Activated CD4-positive, alpha-beta T cell treated with anti-CD3 and anti-CD28 coated beads, Interleukin-2, amount 50 U/mL, for 24 hours (primary cell): ENCODE results near the gene CYP8B1.
A peak's percentile ranks its signal among the peaks of the same experiment; 100 is the strongest.
"Not testable (repeated sequence)": the region's sequence is repeated elsewhere in the genome, so short reads cannot be mapped to it uniquely, and the experiment has no call there.

Experiments
- DNase-seq, 2 donors: peaks; one replicate each; pipeline ENCODE4 v3.0.0-alpha.2; 2020; ENCODE audit warnings: low read depth in 1 of 2, low spot score in 1 of 2

CYP8B1 gene

DNA sequence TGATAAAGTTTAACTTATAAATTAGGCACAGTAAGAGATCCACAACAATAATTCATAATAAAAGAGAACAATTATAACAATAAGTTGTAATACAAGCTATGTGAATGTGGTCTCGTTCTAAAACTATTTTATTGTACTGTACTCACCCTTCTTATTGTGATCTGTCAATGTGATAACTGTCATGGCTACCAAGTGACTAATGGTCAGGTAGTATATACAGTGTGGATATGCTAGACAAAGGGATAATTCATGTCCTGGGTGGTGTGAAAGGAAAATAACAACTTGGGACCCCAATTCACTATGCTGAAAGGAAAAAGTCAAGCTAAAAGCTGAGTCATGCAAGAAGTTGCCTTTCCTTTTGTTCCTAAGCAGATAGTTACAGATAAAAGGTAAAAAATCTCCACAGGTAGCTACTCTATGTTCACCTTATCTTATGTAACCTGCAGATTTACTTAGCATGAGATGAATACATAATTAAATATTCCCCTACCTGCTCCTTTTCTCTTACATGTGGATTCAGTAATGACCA is 10.7 kb upstream of the CYP8B1 start:
- no peak for DNase-seq

- DNase-seq, result no peak
Measured at GRCh38 chr3:42884324-42884723, 8.6 kb upstream of the CYP8B1 start.

GRCh38 chr3:42883251-42883930 is 7.7 kb upstream of the CYP8B1 start:
- not testable (repeated sequence) for DNase-seq

GRCh38 chr3:42880601-42881451 is 5.1 kb upstream of the CYP8B1 start:
- peak; percentile 66 to 80 for DNase-seq

DNA sequence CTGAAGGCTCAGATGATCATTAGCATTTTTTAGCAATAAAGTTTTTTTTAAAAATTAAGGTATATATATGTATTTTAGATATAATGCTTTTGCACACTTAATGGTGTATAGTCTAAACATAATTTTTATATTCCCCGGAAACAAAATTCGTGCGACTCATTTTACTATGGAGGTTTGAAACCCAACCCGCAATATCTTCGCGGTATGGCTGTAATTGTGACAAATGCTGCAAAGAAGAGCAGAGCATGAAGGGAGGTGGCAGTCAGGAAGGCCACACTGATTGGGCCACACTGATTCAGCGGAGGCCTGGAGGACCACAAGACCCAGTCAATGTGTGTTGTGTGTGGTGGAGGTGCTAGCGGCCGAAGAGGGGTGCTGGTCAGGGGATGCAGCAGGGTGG is 4.5 kb upstream of the CYP8B1 start:
- DNase-seq, result no peak

GRCh38 chr3:42877881-42878280 is 2.2 kb upstream of the CYP8B1 start:
- no peak for DNase-seq

DNA sequence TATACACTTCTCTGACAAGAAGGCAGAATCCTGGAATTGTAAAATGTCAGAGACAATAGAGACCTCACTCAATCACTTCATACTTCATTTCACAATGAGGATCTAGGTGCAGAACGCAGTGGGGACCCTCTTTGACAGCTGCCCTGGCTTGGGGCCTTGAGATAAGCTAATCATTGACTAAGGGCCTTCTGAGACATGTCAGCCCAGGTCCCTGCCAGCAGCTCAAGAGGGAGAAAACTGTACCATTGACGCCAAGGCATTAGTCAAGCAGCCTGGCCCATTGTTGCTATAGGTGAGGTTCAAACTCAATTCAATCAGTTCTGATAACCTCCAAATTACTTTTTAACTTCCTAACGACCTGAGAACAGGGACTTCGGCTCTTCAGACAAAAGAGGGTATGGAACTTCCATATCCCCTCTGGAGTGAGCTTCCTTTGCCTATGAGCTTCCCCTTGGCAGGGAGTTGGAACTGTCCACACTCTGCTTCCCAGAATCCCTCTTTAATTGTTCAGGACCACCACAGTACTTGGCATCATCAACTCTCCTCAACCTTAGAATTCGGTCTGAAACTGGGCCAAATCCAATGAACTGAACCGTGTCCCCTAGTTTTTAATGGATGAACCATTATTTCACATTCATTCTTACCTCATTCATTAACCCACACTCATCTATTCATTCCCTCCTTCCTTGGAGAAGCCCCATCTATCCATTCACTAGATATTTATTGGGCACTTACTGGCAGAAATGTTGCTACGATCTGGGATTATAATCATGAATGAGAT is 1.5 kb upstream of the CYP8B1 start:
- no peak for DNase-seq

DNA sequence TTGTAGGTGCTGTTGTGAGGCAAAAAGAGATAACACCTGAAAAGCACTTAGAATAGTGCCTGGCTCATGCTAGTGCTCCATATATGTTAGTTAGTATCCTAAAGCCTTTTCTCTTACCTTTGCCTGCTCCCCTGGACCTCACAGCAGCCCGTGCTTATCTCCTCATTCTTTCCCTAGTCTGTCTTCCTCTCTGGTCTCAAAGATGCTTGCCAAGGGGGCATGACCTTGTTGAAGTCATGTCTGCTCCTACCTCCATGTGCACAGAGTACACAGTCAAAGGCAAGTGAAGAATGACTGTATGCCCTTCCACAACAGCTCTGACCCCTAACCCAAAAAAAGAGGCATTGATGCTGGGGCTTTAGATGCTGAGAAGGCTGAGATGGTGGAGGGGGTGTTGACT is 722 bp upstream of the CYP8B1 start:
- no peak for DNase-seq

GRCh38 chr3:42874749-42875148 is 930 bp downstream of the CYP8B1 start:
- DNase-seq, result no peak

DNA sequence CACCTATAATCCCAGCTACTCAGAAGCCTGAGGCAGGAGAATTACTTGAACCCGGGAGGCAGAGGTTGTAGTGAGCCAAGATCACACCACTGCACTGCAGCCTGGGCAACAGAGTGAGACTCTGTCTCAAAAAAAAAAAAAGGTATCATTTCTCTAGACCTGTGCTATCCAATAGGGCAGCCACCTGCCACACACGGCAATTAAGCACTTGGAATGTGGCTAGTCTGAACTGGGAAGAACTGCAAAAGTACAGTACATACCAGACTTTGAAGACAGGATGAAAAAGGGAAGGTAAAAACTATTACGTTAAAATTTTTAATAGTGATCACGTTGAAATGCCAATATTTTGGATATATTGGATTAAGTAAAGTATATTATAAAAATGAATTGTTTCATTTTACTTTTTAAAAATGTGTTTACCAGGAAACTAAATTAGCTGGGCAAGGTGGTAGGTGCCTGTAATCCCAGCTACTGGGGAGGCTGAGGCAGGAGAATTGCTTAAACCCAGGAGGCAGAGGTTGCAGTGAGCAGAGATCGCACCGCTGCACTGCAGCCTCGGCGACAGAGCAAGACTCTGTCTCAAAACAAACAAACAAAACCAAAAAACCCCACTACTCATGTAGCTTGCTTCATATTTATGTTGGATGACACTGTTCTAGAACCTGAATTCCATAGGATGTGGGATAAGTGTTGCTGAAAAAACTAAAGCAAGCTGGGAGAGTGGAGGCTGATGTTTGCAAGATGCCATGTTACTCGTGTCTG is 2.3 kb downstream of the CYP8B1 start:
- no peak for DNase-seq

DNA sequence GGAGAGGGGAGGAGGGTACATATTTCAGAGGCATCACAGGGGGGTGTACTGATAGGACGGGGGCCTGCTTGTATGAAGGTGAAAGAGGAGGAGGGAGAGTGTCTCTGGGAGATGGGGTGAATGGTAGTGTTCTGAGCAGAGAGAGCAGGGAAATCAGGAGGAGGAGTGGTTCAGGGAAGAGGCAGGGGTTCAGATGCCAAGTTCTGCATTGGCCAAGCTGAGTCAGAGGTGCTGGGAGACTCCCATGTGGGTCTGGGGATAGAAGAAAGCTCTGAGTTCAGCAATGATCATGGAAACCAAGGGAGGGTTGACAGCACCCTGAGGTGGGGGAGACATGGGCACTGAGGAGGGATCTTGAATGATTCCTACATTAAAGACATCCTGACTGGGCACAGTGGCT is 3.0 kb downstream of the CYP8B1 start:
- DNase-seq, result no peak

DNA sequence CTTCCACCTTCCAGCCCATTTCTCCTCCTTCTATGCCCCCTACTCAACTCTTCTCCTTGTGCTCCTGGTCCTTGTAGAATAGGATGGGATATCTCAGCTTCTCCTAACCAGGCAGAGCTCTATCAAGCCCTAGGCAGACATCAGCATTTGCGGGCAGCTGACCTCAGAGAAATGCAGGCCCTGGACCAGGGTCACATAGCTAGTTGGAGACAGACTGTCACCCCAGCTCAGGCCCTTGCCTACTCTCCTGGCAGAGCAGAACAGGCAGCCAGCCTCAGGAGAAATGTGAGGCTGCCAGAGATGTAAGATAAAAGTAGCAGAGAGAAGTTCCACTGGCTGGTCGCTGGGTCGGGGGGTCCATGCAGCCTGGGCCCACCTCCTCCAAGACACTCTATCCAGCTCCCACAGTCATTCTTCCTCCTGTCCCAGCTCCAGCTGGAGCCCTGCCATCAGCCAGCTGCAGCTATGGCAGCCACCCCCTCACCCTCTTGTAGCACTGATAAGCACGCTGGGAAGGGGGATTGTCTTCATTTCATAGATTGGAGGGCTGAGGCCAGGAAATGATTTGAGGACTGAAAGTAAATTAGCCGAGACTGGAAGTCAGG is 4.0 kb downstream of the CYP8B1 start:
- no peak for DNase-seq

GRCh38 chr3:42868841-42869240 is 6.8 kb downstream of the CYP8B1 start:
- DNase-seq, result no peak

- no peak for DNase-seq
Measured at GRCh38 chr3:42867138-42867537, 8.5 kb downstream of the CYP8B1 start.

GRCh38 chr3:42865256-42865655 is 10.4 kb downstream of the CYP8B1 start:
- DNase-seq, result no peak

GRCh38 chr3:42864321-42864950 is 11.2 kb downstream of the CYP8B1 start:
- no peak for DNase-seq

- DNase-seq, result no peak
Measured at GRCh38 chr3:42856544-42856943, 19.1 kb downstream of the CYP8B1 start.

DNA sequence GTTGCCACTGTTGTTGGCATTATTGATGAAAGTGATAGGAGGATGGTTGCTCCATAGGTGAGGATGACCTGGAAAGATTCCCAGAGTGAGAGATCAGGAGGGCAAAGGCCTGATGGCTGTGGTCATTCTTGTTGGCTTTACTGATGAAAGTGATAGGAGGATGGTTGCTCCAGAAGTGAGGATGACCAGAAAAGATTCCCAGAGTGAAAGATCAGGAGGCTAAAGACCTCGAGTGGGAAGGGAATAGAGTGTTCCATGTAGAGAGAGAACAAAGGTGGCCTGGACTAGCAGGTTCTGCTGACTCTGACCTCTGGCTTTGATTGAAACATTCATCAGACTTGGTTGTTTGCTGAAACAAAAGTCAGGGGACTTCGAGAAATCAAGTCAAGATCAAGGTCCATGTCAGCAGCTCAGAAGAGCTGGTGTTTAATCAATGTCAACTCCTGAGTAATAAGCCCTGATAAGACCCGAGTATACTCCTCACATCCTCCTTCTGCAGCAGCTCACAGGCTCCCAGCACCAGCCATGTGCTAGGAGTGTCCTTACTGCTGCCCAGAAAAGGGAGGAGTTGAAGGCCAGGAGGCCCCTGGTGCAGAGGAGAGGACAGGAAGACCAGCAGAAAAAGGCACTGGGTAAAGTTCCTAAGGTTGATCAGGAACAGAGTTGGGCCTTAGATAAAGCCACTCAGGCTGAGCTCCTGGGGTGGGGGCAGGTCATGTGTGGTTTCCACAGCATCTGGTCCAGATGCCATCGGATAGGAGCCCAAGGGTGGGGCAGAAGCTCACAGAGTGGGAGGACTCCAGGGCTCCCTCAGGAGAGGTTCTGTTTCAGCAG is 19.9 kb downstream of the CYP8B1 start:
- DNase-seq, result no peak

- DNase-seq, result no peak
Measured at GRCh38 chr3:42855219-42855546, 20.5 kb downstream of the CYP8B1 start.
